ENCODE measurements around the gene SLC32A1.

SLC32A1 gene, protein sequence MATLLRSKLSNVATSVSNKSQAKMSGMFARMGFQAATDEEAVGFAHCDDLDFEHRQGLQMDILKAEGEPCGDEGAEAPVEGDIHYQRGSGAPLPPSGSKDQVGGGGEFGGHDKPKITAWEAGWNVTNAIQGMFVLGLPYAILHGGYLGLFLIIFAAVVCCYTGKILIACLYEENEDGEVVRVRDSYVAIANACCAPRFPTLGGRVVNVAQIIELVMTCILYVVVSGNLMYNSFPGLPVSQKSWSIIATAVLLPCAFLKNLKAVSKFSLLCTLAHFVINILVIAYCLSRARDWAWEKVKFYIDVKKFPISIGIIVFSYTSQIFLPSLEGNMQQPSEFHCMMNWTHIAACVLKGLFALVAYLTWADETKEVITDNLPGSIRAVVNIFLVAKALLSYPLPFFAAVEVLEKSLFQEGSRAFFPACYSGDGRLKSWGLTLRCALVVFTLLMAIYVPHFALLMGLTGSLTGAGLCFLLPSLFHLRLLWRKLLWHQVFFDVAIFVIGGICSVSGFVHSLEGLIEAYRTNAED

DNA sequence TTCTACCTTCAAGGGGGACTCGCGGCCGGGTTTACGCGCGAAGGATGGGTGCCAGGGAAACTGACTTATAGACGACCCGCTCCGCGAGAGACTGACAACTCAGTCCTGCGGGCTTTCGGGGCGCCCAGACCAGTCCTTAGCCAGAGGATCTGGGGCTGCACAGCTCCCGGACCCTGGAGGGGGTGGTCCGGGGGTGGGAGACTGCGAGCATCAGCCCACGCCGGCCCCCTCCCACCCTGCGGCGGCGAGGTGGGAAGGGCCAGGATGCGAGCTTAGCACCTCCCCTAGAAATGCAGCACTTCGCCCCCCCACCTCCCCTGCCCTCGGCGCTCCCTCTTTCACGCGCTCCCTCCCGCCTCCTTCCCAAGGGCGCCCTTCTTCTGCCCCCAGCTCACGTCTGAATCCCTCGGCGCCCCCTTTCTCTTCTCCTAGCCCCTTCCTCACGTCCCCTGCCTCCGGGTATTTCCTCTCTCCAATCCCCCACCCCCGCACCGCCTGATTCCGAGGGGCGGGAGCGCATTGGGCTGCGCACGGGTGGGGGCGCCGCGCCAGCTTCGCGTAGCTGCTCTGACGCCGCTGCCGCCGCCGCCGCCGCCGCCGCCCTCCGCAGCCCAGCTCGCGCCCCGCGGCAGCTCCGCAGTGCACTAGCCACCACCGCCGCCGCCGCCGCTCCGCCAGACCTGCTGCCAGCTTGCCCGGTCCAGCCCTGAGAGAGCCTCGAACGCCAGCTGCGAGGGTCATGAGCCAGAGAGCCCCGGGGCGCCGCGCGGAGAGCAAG, at the start of gene SLC32A1:
Gene SLC32A1, plus strand, starts transcription at position 639 of the 778 bp plus-strand sequence. CDS start 239 bp downstream, outside the sequence.
- no peak for DNase-seq

DNA sequence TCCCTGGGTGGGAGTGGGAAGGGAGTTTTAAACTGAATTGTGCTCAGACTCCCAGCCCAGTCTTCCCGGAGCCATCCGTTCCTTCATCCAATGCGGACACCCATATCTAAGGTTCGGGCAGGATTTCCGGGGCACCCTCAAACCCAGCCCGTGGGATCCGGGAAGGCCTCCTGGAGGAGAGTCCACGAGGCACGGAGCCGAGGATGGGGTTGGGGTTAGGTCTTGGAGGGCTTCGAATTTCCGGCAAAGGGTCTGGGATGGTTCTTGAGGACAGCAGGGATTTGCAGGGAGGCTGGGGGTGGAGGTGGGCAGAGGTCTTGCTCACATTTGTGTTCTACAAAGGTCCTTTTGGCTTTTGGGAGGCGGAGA, 49.5 kb upstream of the SLC32A1 start:
- DNase-seq: no peak

DNA sequence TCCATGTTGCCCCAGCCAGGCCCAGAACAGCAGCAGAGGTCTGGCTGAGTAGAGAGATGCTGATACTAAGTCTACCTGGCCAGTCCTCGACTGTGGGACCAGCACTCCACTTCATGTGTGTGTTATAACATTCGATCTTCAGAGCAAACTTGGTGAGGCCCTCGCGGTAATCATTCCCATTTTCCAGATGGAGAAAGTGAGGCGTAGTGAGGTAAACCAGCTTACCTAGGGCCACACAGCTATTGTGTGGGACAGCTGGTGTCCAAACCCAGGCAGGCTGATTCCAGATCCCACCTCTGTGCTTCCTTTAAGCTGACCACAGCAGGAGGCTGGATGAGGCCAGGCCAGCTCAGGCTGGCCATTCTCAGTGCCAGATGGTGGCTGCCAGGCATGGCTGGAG, 47.7 kb upstream of the SLC32A1 start:
- no peak for DNase-seq

DNA sequence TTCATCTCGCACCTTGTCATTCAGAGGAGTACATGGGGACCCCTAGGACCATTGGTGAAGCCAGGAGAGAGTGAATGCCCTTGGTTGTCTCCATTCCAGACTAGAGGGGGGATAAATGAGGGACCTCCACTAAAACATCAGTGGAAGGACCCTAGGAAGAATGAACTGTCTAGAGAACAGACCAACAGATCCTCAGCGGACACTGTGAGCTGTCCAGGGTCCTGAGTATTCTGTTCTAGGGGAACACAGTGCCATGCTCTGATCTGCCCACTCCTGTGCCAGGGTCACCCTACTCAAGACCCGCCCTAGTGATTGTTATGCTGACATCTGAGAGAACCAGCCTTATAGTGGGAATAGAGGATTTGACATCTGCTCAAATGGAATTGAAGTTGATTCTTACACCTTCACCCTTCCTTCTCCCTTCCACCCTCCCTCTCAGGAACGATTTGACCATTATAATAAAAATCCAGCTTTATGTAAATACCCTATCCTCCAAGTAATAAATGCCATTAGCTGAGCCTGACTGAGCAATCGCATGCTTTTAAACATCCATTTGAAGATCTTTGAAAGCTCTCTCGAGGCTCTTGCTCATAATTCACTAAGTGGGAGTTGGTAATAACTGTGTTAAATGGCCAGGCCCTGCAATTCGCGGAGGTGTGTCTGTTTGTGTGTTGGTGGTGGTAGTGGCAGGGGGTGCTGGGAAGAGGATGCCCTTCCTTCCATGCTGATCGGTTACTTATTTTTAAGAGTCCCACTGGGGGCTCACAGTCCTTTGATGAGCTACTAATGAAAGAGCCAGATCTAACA, 43.6 kb upstream of the SLC32A1 start:
- DNase-seq: no peak

DNA sequence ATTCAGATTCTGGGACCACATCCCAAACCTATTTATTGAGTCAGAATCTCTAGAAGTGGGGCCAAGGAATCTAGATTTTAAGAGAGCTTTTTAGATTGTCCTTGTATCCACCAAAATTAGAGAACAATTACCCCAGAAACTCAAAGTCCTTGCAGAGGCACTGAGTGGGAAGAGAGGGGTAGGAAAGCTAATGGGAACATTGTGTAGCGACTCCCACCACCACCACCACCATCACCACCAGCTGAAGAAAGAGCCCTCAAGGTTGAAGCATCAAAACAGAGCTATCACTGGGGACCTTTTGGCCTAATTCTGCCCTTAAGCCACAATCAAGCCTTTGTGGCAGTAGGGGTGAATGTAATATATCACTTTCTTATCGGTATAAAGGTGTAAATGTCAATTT, 39.0 kb upstream of the SLC32A1 start:
- no peak for DNase-seq

DNA sequence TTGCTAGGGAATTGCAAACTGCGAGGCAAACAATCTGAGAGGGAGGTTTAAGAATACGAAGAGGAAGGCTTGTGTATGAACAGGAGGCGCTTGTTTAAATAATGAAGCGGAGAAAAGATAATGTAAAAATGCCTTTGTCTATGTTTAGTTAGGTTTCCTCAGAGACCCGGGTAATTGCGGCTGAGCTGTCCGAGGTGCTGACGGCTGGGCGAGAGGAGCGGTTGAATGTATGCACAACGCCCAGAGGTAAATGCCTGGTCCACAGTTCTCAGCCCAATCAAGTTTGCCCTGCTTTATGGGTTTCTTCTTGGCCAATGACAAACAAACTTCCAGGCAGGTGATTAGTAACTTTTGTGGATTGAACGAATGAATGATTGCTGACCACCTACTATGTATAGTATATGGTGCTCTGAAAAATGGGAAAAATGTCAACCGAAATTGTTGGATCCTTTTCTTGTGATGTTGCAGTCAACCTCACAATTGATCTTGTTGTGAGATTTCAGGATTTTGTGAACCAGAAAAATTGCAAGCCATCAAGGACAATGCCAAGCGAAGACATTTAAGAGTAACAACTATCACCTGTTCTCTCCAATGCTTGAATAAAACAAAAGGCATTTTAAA, 38.3 kb upstream of the SLC32A1 start:
- no peak for DNase-seq

DNA sequence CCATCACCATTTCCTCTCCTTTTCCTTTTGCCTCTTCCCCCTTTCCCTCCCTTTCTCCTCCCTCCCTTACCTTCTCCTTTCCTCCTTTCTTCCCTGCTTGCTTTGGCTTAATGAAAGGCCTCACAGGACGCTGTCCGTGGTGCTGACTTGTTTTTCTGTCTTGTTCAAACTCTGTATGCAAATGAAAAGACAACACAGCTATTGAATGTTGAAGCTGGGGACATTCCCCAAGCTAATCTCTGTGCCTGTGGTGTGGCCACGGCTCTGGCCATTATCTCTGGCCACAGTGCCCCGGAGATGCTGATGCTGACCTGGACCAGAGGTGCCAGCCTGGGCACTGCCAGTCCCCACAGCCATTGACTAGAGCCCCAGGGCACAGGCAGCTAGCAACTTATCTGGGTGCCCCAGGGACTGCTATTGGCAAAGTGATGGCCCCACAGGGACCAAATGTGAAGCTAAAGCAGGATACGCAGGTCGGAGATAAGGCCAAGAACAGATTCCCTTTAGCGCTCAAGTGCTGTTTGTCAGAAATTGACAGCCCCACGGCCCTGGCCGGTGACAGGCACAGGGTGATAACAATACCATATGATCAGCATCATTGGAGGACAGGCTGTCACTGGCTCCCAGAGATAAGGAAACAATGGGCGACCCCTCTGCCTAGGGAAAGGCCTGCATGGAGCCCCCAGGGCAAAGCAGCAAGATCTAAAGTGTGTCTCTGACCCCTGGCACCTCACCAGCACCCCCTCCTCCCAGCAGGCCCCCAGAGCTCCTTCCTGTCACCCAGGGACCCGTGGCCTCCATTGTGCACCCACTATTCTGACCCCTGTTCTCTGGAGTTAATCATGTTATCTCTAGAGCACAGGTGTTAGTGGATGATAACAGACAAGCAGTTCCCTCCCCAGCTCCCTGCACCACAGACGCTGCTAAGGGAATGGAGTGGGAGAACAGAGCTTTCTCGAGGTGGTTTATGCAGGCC, 31.6 kb upstream of the SLC32A1 start:
- DNase-seq: no peak

DNA sequence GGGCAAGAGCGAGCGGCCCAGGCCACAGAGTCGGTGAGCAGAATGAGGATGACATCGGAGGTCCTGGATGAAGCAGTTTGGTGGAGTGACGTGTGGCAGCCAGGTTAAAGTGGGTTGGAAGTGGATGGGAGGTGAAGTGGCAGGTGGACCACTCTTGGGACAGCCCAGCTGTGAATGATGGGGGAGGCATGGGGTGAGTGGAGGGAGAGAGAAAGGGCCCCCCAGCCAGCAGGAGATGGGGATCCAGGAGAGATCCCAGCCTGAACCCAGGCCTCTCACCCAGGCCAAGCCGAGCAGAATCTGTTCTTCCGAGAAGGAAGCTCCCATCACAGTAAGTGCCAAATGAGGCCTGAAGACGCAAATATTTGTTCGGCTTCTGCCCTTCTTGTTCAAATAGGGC, 27.0 kb upstream of the SLC32A1 start:
- no peak for DNase-seq

DNA sequence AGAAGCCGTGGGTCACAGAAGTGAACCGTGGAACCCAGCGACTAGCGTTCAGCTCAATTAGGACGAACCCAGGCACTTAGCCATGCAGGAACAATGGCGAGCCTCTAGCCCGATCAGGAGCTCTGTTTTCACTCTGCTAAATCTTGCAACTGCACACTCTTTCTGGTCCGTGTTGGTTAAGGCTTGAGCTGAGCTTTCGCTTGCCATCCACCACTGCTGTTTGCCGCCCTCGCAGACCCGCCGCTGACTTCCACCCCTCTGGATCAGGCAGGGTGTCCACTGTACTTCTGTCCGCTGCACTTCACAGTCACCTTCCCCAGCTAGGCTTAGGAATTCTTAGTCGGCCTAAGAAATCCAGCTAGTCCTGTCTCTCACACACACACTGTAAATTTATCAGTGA, 25.7 kb upstream of the SLC32A1 start:
- no peak for DNase-seq

DNA sequence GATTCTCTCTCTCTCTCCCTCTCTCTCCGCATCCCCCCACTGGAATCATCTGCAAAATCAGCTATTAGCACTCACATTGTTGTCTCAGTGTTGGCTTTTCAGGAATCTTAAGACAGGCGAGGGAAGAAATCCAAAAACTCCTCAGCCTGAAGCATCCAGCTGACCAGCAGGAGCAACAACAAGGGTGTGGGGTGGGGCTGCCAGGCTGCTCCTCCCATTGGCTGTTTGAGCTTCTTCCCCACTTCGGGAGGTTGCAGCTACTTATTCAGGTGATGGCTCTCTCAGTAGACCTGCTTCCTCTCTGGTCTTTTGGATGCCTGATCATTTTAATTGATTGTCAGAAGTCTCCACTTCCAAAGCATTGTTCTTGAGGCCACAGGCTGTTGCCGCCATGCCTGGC, 24.1 kb upstream of the SLC32A1 start:
- DNase-seq: no peak

DNA sequence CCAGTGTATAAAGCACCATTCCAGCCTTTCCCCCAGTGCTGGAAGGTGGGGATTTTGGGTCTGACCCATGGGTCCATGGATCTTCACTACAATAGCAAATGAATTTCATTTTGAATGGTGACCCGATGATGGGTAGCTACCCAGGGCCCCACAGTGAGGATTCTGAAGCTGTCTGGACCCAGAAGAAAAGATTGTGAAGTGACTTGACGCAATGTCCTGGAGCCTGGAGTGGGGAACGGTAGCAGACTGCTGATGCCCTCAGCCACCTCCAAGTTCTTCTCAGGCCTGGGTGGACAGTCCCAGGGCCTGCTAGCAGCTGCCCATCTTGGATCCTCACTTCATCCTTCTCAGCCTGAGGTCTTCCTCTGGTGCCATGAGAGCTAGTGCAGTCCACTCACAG, 23.4 kb upstream of the SLC32A1 start:
- DNase-seq: no peak

DNA sequence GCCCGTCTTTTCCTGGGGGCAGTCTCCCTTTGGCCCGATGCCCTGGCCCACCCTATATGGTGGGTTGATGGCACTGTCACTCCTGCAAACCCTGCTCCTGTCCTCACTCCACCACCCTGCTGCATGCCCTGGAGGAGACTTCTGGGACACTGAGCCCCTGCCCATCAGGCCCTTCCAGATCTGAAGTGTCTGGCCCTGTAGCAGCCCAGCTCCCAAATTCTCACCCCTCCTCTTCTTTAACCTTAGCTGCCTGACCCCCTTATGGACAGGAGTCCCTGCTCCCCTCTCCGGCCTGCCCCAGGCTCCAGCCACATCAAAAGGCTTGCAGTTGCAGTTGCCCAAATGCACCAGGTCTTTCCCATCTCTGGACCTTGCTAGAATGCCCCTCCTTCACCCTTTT, 20.8 kb upstream of the SLC32A1 start:
- DNase-seq: no peak

DNA sequence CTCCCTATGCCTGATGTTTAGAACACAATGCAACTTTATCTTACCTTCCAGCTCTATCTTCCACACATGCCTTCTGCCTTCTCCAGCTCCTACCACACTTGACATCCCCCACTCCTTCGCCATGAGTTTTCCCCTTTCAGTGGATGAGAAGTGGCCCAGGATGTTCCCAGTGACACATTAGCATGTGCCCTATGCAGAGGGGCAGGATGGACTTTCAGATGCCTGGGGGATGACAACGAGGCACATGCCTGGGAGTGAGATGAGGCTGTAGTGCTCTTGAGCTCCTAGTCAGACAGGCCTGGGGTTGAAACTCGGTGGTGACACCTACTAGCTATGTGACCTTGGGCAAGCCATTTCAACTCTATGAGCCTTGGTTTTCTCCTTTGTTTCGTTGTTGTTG, 20.1 kb upstream of the SLC32A1 start:
- DNase-seq: no peak

DNA sequence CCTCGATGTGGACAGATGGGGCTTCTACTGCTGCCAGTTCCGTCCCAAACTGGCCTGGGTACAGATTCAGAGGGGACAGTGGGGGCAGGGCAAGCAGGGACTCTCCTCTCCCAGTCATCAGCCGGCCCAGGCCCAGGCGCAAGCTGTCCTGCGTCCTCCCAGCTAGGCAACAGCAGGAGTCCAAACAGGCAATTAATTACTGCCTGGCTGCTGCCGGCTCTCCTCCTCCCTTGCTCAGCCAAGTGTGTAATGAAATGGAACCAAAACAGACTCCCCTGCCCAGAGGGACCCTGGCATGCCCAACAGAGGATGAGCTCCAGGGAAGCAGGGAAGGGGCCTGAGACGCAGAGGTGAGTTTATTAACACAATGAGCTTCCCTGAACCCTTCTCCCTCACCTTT, 17.8 kb upstream of the SLC32A1 start:
- DNase-seq: peak; percentile 11 to 56

DNA sequence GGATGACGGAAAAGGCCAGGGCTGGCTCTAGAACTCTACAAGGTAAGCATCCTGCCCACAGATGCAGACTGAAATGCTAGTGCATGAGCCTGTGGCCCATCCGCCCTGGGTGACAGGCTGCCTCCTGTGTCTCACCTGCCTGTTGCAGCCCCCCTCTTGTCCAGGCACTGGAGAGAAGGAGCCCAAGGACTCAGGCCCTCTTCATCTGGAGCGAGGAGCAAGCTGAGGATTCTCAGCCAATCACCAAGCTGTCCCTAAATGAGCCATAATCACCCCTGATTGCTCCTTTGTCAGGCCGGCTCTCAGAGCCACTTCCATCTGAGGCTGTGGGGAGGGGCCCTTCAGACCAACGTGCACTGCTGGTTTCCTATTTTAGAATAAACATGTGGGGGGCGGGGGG, 10.0 kb upstream of the SLC32A1 start:
- no peak for DNase-seq

DNA sequence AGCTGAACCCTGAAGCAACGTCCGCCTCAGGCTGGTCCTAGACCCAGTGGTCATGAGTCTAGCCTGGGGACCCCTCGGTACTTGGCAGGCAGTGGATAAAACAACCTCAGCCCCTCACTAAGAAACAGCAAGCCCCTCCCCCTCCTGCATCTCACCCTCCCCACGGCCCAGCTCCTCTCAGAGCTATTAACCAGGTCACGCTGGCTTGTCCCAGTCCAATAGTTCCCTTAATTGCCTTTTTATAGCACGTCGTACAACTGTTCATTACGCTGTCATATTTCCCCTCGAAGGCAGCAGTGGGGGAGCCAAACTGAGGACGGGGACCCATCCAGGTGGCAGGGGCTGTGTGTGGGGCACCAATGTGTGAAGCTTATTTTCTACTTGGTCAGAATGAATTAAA, 8.6 kb upstream of the SLC32A1 start:
- peak in 1 of 2 experiments; percentile 19 for DNase-seq

DNA sequence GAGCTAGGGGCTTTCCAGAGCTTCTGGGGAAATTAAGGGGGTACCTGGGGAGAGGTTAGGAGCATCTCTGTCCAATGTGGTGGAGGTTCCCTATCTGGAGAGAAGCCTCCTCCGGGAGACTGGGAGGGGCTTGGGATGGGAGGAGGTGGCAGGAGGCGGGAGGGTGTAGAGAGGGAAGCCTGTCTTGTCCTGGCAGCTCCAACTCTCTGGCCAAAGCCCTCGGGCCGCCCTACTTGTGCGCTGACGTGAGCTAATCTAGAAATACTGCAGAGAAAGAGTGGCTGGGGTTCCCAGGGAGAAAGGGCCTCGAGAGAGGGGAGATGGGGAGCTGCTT, 1.6 kb upstream of the SLC32A1 start:
- DNase-seq: no peak

DNA sequence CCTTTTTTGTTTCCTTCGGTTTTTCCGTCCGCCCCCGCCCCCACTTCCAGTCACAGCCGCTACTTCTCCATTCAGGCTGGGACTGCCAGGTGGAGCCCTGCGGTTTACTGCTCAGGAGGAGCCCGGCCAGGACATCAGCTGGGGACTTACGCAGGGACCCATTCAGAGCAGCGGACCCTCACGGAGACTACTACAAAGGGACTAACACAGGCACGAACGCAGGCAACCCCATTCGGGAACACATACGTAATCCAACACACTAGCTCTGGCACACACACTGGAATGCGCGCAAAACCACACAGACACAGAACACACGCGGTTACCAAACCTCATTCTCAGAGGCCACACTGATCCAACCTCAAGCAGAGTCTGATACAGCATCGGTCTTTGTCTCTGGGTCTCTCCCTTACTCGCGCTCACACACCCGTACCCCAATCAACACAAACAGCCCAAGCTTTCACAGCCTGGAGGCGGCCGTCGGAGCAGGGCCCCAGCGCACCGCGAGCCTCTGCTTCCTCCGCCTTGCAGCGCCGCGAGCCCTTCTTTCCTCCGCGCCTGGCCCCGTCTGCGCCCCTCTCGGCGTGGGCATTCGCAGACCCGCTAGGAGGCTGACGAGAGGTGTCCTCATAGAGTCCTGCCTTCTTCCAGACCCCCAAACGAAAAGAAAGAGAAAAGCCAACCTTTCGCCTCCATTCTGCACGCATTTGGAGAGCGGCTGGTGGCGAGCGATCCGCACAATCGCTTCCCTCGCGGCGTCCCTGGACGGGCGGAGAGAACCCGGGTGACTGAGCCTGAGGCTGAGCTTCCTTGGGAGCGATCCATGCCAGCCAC, 1.1 kb upstream of the SLC32A1 start:
- no peak for DNase-seq

DNA sequence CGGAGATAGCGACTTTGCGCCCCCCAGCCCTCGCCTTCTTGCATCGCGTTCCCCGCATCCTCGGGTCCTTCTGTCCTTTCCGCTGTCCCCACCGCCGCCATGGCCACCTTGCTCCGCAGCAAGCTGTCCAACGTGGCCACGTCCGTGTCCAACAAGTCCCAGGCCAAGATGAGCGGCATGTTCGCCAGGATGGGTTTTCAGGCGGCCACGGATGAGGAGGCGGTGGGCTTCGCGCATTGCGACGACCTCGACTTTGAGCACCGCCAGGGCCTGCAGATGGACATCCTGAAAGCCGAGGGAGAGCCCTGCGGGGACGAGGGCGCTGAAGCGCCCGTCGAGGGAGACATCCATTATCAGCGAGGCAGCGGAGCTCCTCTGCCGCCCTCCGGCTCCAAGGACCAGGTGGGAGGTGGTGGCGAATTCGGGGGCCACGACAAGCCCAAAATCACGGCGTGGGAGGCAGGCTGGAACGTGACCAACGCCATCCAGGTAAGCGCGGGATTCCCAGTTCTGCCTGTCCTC, 401 bp downstream of the SLC32A1 start:
- DNase-seq: no peak

DNA sequence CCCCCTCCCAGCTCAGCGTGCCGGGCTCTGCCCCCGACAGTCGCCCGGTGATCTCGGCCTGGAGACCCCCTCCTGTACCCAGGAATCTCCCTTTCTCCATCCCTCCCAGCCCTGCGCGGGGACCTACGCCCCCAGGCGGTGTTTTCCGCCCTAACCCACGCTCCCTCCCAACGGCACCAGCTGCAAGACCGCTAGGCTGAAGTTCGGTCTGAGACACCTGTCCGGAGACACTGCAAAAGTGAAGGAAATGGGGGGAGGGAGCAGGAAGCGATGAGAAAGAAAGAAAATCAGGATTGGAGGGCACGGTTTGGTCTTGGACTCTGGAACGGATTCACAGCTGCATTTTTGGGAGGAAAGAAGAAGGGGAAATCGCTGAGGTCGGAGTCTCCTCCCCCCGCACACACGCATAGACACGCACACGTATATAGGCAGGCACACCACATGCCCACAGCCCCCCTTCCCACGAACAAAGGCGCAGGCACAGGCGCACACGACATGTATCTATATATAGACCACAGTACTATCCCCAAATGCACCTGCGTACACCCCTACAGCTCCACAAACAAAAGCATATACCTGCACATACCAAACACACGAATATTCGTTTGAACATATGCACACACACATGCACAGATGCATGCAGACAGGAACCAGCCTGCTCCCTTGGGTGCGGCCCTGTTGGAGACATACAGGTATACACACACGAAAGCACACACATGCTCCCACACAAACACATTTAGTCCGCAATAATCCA, 1.0 kb downstream of the SLC32A1 start:
- DNase-seq: no peak

Data from NCI-H2081 (cell line).